ENCODE data around the gene SREK1IP1. TPM values are rescaled to one million over a fixed set of nuclear protein-coding genes. Genes with fewer than 3 reads are reported as not detected.
A peak's percentile ranks its signal among the peaks of the same experiment; 100 is the strongest.

The SREK1IP1 gene
- total RNA-seq, 3 donors from 2014 or later = 15.2 to 24.1 (median 21.7) TPM

DNA sequence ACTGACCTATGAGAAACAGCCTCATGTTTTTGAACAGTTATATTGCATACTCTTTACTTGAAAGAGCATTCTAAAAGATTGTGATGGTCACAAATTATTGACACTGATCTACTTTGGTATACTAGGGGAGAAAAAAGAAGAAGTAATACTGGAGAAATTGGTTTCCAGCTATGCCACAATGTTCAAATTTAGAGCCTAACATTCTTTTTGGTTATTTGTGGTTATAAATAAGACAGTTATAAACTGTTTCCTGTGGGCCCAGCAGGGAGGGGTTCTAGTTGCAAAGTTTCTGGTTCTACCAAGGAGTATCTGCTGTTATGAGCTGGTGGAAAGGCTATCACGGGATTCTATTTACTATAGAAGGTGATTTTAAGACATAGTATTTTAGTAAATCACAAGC is 5.0 kb upstream of the SREK1IP1 start:
- Histone ChIP-seq H3K36me3 (ENCODE audit: low read depth) (no peaks in the 10 kb centered on the region), H3K4me1 (ENCODE audit: low read depth) (peaks cover 8% of the 10 kb centered on the region), H3K9me3 (no peaks in the 10 kb centered on the region), H3K4me3 (no peak overlapping the region)
- DNase-seq (no peak), ATAC-seq (no peak)
- no peak for TF ChIP-seq CTCF (IDR thresholded peaks at IDR 0.05)
- intact Hi-C loops (cut with DNase I, micrococcal nuclease) = no loop called here

DNA sequence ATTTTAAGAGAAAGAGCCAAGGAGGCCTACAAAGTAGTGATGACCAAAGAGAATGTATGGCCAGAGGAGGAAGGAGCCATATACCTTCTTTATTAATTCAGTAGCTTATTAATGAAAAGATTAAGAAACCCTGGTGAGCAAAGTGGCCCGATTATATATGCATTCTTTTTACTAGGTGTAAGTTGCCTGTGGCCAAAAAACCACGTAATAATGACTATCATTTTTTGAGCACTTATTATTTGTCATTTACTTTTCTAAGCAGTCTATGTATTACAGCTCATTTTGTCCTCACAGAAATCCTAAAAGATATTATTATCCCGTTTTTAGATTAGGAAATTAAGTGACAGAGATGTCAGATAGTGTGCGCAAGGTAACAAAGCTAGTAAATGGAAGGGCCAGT is 3.2 kb upstream of the SREK1IP1 start:
- TF ChIP-seq CTCF (IDR thresholded peaks at IDR 0.05) = no peak
- Histone ChIP-seq H3K4me1 (ENCODE audit: low read depth) (peaks cover 18% of the 10 kb centered on the region), H3K4me3 (no peak overlapping the region), H3K9me3 (no peaks in the 10 kb centered on the region), H3K36me3 (ENCODE audit: low read depth) (no peaks in the 10 kb centered on the region)
- DNase-seq (no peak), ATAC-seq (no peak)
- intact Hi-C loops (cut with DNase I, micrococcal nuclease) = no loop called here

DNA sequence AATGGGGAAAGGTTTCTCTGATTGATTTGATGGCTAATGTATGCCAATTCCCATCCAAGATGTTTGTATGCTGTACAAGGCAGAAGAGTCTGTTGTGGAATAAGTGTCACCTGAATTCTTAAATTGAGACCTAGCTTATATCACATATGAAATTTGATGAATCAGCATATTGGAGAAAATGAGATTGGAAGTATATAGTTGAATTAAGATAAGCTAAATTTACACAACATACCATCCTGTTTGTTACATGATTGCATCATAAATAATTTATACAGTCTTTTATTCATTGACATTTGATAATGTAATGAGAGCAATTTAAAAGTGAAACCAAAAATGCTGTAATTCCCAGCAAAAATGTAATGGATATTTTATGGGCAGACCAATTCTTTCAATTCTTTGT is 1.4 kb upstream of the SREK1IP1 start:
- intact Hi-C loops (cut with DNase I, micrococcal nuclease) = no loop called here
- Histone ChIP-seq H3K4me1 (ENCODE audit: low read depth) (peaks cover 34% of the 10 kb centered on the region), H3K4me3 (no peak overlapping the region), H3K36me3 (ENCODE audit: low read depth) (no peaks in the 10 kb centered on the region), H3K9me3 (no peaks in the 10 kb centered on the region)
- no peak for TF ChIP-seq CTCF (IDR thresholded peaks at IDR 0.05)
- DNase-seq (no peak), ATAC-seq (no peak)

- DNase-seq = peak; percentile 37 to 42 (median 39)
- TF ChIP-seq CTCF (IDR thresholded peaks at IDR 0.05) = no peak
- Histone ChIP-seq H3K4me1 (ENCODE audit: low read depth) (peaks cover 40% of the 10 kb centered on the region), H3K4me3 (peak overlapping the region; percentile 37), H3K9me3 (no peaks in the 10 kb centered on the region), H3K36me3 (ENCODE audit: low read depth) (no peaks in the 10 kb centered on the region)
- intact Hi-C loops (cut with DNase I, micrococcal nuclease) = no loop called here
- ATAC-seq = peak; percentile 35
Observed at GRCh38 chr5:64767959-64768357, 533 bp downstream of the SREK1IP1 start.

GRCh38 chr5:64766941-64767340 is 1.6 kb downstream of the SREK1IP1 start:
- ATAC-seq = no peak
- no peak for DNase-seq
- Histone ChIP-seq H3K4me1 (ENCODE audit: low read depth) (peaks cover 40% of the 10 kb centered on the region), H3K36me3 (ENCODE audit: low read depth) (no peaks in the 10 kb centered on the region), H3K9me3 (no peaks in the 10 kb centered on the region), H3K4me3 (no peak overlapping the region)
- TF ChIP-seq CTCF (IDR thresholded peaks at IDR 0.05) = no peak
- intact Hi-C loops (cut with DNase I, micrococcal nuclease) = no loop called here
